NCI-H510A (cell line): Measurements from ENCODE around the gene APBB2.

ENCODE experiments used
- DNase-seq: peaks from one replicate; lab custom pipeline; 2025; lab: John Stamatoyannopoulos, UW

APBB2 gene

GRCh38 chr4:40971338-40971737 lies 243.0 kb downstream of the APBB2 start:
- DNase-seq, result no peak

- DNase-seq, result no peak
These were observed 244.8 kb downstream of the APBB2 start for GRCh38 chr4:40969501-40969900.

- DNase-seq, result no peak
These were observed 246.8 kb downstream of the APBB2 start for GRCh38 chr4:40967550-40967949.

GRCh38 chr4:40966091-40966490 lies 248.3 kb downstream of the APBB2 start:
- no peak for DNase-seq

- DNase-seq, result no peak
These were observed 250.4 kb downstream of the APBB2 start for GRCh38 chr4:40963897-40964478.

- DNase-seq, result no peak
These were observed 251.7 kb downstream of the APBB2 start for GRCh38 chr4:40962551-40963180.

GRCh38 chr4:40960941-40961340 lies 253.4 kb downstream of the APBB2 start:
- no peak for DNase-seq

GRCh38 chr4:40957281-40957680 lies 257.1 kb downstream of the APBB2 start:
- DNase-seq, result no peak

GRCh38 chr4:40956721-40957255 lies 257.6 kb downstream of the APBB2 start:
- no peak for DNase-seq

- DNase-seq, result no peak
These were observed 260.2 kb downstream of the APBB2 start for GRCh38 chr4:40954088-40954668.

GRCh38 chr4:40953283-40954087 lies 260.9 kb downstream of the APBB2 start:
- DNase-seq, result no peak

GRCh38 chr4:40952672-40953071 lies 261.7 kb downstream of the APBB2 start:
- DNase-seq, result no peak

- no peak for DNase-seq
These were observed 262.1 kb downstream of the APBB2 start for GRCh38 chr4:40952217-40952616.

GRCh38 chr4:40951026-40951425 lies 263.3 kb downstream of the APBB2 start:
- DNase-seq, result no peak

- no peak for DNase-seq
These were observed 264.8 kb downstream of the APBB2 start for GRCh38 chr4:40949358-40950100.

GRCh38 chr4:40948014-40948413 lies 266.3 kb downstream of the APBB2 start:
- no peak for DNase-seq

GRCh38 chr4:40946652-40947051 lies 267.7 kb downstream of the APBB2 start:
- no peak for DNase-seq

- no peak for DNase-seq
These were observed 273.6 kb downstream of the APBB2 start for GRCh38 chr4:40940756-40941155.

GRCh38 chr4:40940317-40940741 lies 274.0 kb downstream of the APBB2 start:
- DNase-seq, result no peak

- DNase-seq, result no peak
These were observed 274.5 kb downstream of the APBB2 start for GRCh38 chr4:40939856-40940255.

GRCh38 chr4:40938337-40938736 lies 276.0 kb downstream of the APBB2 start:
- no peak for DNase-seq
